GM21390 (cell line): ENCODE results near the gene ODAD2.
"Not testable (repeated sequence)": the region's sequence is repeated elsewhere in the genome, so short reads cannot be mapped to it uniquely, and the experiment has no call there.

Experiments used
- ATAC-seq: cut with Tn5 transposase; IDR thresholded peaks from one replicate; pipeline ENCODE4 v1.9.1; 2021; ENCODE audit not compliant: unreplicated experiment

Gene ODAD2

GRCh38 chr10:27998954-27999275 lies at the start of gene ODAD2:
Gene ODAD2 (minus strand): TSS chr10:27999079. CDS start chr10:27995142, 3,937 bp downstream.
- no peak for ATAC-seq

- ATAC-seq: no peak
Observed at GRCh38 chr10:28047061-28047460, 48.2 kb upstream of the ODAD2 start.

- no peak for ATAC-seq
Observed at GRCh38 chr10:28046579-28046978, 47.7 kb upstream of the ODAD2 start.

- ATAC-seq: no peak
Observed at GRCh38 chr10:28043941-28044340, 45.1 kb upstream of the ODAD2 start.

GRCh38 chr10:28036587-28036986 lies 37.7 kb upstream of the ODAD2 start:
- no peak for ATAC-seq

GRCh38 chr10:28020993-28021982 lies 22.4 kb upstream of the ODAD2 start:
- ATAC-seq: no peak

GRCh38 chr10:28020080-28020860 lies 21.4 kb upstream of the ODAD2 start:
- ATAC-seq: no peak

- ATAC-seq: no peak
Observed at GRCh38 chr10:28014651-28015050, 15.8 kb upstream of the ODAD2 start.

- no peak for ATAC-seq
Observed at GRCh38 chr10:28012990-28013515, 14.2 kb upstream of the ODAD2 start.

- no peak for ATAC-seq
Observed at GRCh38 chr10:28010821-28011220, 11.9 kb upstream of the ODAD2 start.

- no peak for ATAC-seq
Observed at GRCh38 chr10:28008054-28008453, 9.2 kb upstream of the ODAD2 start.

- no peak for ATAC-seq
Observed at GRCh38 chr10:28001353-28001752, 2.5 kb upstream of the ODAD2 start.

GRCh38 chr10:27998178-27998953 lies 513 bp downstream of the ODAD2 start:
- ATAC-seq: no peak

- ATAC-seq: no peak
Observed at GRCh38 chr10:27997865-27998177, 1.1 kb downstream of the ODAD2 start.

GRCh38 chr10:27995311-27995710 lies 3.6 kb downstream of the ODAD2 start:
- no peak for ATAC-seq

GRCh38 chr10:27989357-27989756 lies 9.5 kb downstream of the ODAD2 start:
- not testable (repeated sequence) for ATAC-seq

- ATAC-seq: no peak
Observed at GRCh38 chr10:27986821-27987220, 12.1 kb downstream of the ODAD2 start.

- no peak for ATAC-seq
Observed at GRCh38 chr10:27982875-27983543, 15.9 kb downstream of the ODAD2 start.

GRCh38 chr10:27981744-27982143 lies 17.1 kb downstream of the ODAD2 start:
- ATAC-seq: no peak

GRCh38 chr10:27970795-27971194 lies 28.1 kb downstream of the ODAD2 start:
- ATAC-seq: not testable (repeated sequence)

- not testable (repeated sequence) for ATAC-seq
Observed at GRCh38 chr10:27969931-27970330, 28.9 kb downstream of the ODAD2 start.
